Endothelial cell of umbilical vein (primary cell): ENCODE results near the gene ERI2. TPM values are rescaled to one million over a fixed set of nuclear protein-coding genes. Genes with fewer than 3 reads are reported as not detected.

Experiments used
- BruUV-seq: library from RNA; stranded (reverse); fragments of 400-500 nt; replicated peaks from 2 replicates; lab custom pipeline; 2021; lab: Mats Ljungman, UMichigan
- CTCF ChIA-PET: fragments of 300-600, 350-600 bp; sonication (Branson Sonifier 250); formaldehyde crosslinking; loops from one replicate; lab custom pipeline; 2021; ENCODE audit warnings: antibody characterized with exemption, inconsistent platforms; lab: Charles Lee
- POLR2A ChIA-PET: fragments of 300-600, 350-600 bp; sonication (Branson Sonifier 250); formaldehyde crosslinking; loops from one replicate; lab custom pipeline; 2021; ENCODE audit warnings: antibody characterized with exemption, inconsistent platforms; lab: Charles Lee
- DNase-seq: peaks from one replicate; pipeline ENCODE4 v3.0.0-alpha.2; 2011; ENCODE audit warnings: low read depth, low spot score
- FAIRE-seq: peaks from 2 replicates; lab custom pipeline; 2011; peaks lifted over from hg19 to GRCh38; lab: Jason Lieb, UNC
- H2AFZ ChIP-seq: 2 replicates; pipeline ENCODE4 v1.6.0; 2012; ENCODE audit warnings: low read depth, low read length, control low read depth, inconsistent platforms
- H3K27ac ChIP-seq: 2 replicates; pipeline ENCODE4 v1.5.1; 2011; ENCODE audit warnings: low read depth, mild to moderate bottlenecking, control low read depth, low read length, moderate library complexity; ENCODE audit not compliant: insufficient read depth
- H3K27me3 ChIP-seq, 2 experiments: 2 replicates each; pipeline versions ENCODE4 v1.6.0 to v1.6.1; 2011; ENCODE audit warnings: low read length in 2 of 2, mixed read lengths in 1 of 2; ENCODE audit not compliant: control insufficient read depth in 2 of 2, insufficient read depth in 2 of 2
- H3K36me3 ChIP-seq, 2 experiments: 2 replicates in 1 of 2; 3 replicates in 1 of 2; pipeline ENCODE4 v1.5.1; 2011; ENCODE audit warnings: low read length in 2 of 2, mild to moderate bottlenecking in 1 of 2, moderate library complexity in 1 of 2; ENCODE audit not compliant: control insufficient read depth in 2 of 2, insufficient read depth in 2 of 2; ENCODE audit errors: extremely low read depth in 1 of 2
- H3K4me1 ChIP-seq: 3 replicates; pipeline ENCODE4 v1.5.1; 2011; ENCODE audit warnings: mild to moderate bottlenecking, low read length; ENCODE audit not compliant: control insufficient read depth, insufficient read depth; ENCODE audit errors: extremely low read depth
- H3K4me2 ChIP-seq: 2 replicates; pipeline ENCODE4 v1.6.1; 2011; ENCODE audit warnings: low read length, control low read depth, mixed read lengths; ENCODE audit not compliant: insufficient read depth
- H3K4me3 ChIP-seq, 3 experiments: fragments of 200-600 bp in 1 of 3; sonication (generic), shearing (Covaris generic) in 1 of 3; replicated peaks in 1 of 3; 2 replicates each; pipeline ENCODE4 v1.5.1; 2011 to 2016; ENCODE audit warnings: control low read depth in 3 of 3, low read length in 3 of 3, mild to moderate bottlenecking in 2 of 3, inconsistent platforms in 1 of 3, low read depth in 1 of 3, moderate library complexity in 1 of 3; ENCODE audit not compliant: insufficient read depth in 1 of 3
- H3K79me2 ChIP-seq: 2 replicates; pipeline ENCODE4 v1.6.0; 2012; ENCODE audit warnings: low read length, inconsistent platforms; ENCODE audit not compliant: control insufficient read depth, insufficient read depth
- H3K9ac ChIP-seq: replicated peaks from 2 replicates; pipeline ENCODE3; 2011; ENCODE audit warnings: low read length, control low read depth; ENCODE audit not compliant: insufficient read depth; ENCODE audit errors: extremely low read depth
- H3K9me1 ChIP-seq: replicated peaks from 3 replicates; pipeline ENCODE4 v1.6.0; 2011; ENCODE audit warnings: mild to moderate bottlenecking, low read length; ENCODE audit not compliant: control insufficient read depth, insufficient read depth; ENCODE audit errors: extremely low read depth
- H3K9me3 ChIP-seq: replicated peaks from 2 replicates; pipeline ENCODE4 v1.5.1; 2012; ENCODE audit warnings: low read length, inconsistent platforms; ENCODE audit not compliant: control insufficient read depth, insufficient read depth
- H4K20me1 ChIP-seq: replicated peaks from 2 replicates; pipeline ENCODE3; 2011; ENCODE audit warnings: mild to moderate bottlenecking, low read length; ENCODE audit not compliant: control insufficient read depth, insufficient read depth; ENCODE audit errors: extremely low read depth
- CTCF ChIP-seq, 2 donors: IDR thresholded peaks; 1 replicate in 1 of 2; 2 replicates in 1 of 2; pipeline ENCODE4 v1.5.1; 2011; ENCODE audit warnings: low read length in 2 of 2, mild to moderate bottlenecking in 2 of 2, moderate library complexity in 2 of 2, control low read depth in 1 of 2, inconsistent platforms in 1 of 2, low read depth in 1 of 2; ENCODE audit not compliant: insufficient read depth in 1 of 2; ENCODE audit errors: extremely low read depth in 1 of 2
- EZH2 ChIP-seq: IDR thresholded peaks from 2 replicates; pipeline ENCODE4 v1.6.1; 2012; ENCODE audit warnings: borderline replicate concordance, low read depth, mild to moderate bottlenecking, moderate library complexity, low read length, inconsistent platforms; ENCODE audit not compliant: severe bottlenecking
- FOS ChIP-seq: IDR thresholded peaks from 2 replicates; pipeline ENCODE4 v1.6.1; 2011; ENCODE audit warnings: mild to moderate bottlenecking, low read length, moderate library complexity, borderline replicate concordance; ENCODE audit not compliant: insufficient read depth
- GATA2 ChIP-seq: IDR thresholded peaks from 2 replicates; pipeline ENCODE4 v1.7.0; 2011; ENCODE audit warnings: low read depth, mild to moderate bottlenecking, moderate library complexity, mixed read lengths, low read length; ENCODE audit not compliant: insufficient read length, insufficient read depth
- JUN ChIP-seq: IDR thresholded peaks from 2 replicates; pipeline ENCODE4 v1.6.1; 2011; ENCODE audit warnings: borderline replicate concordance, low read depth; ENCODE audit not compliant: insufficient read length, insufficient read depth
- MYC ChIP-seq: IDR thresholded peaks from one replicate; pipeline ENCODE4 v1.6.1; 2011; ENCODE audit warnings: mild to moderate bottlenecking, low read depth, low read length
- POLR2A ChIP-seq: IDR thresholded peaks from 2 replicates; pipeline ENCODE4 v1.6.1; 2012; ENCODE audit warnings: low read depth, mild to moderate bottlenecking, control low read depth, low read length
- POLR2AphosphoS5 ChIP-seq: IDR thresholded peaks from 2 replicates; pipeline ENCODE4 v1.6.1; 2012; ENCODE audit warnings: low read depth, mild to moderate bottlenecking, control low read depth, low read length, moderate library complexity; ENCODE audit not compliant: insufficient read depth
- dilution Hi-C: fragments of 300-500 bp; cut with MboI; formaldehyde crosslinking; loops from one replicate; pipeline ENCODE4 v1.15.0; 2019; ENCODE audit warnings: low sequenced_read_pairs; ENCODE audit not compliant: extremely low pct_ligation_motif_present
- intact Hi-C: fragments of 100-400 bp; cut with micrococcal nuclease; formaldehyde crosslinking; loops from one replicate; pipeline ENCODE4 v1.10.0; 2022
- polyA plus RNA-seq, 4 experiments: library from polyadenylated mRNA; depleted of rRNA in 3 of 4; stranded (reverse) in 3 of 4; unstranded in 1 of 4; fragments of >200 nt; gene quantifications; 2 replicates each; pipeline versions ENCODE4 v1.2.1 to v1.2.3, GENCODE V29; 2011 to 2012; ENCODE audit warnings: missing spikeins in 1 of 4
- total RNA-seq: library from RNA; stranded (reverse); gene quantifications from 2 replicates; pipeline ENCODE4 v1.2.3, GENCODE V29; 2021
- TF ChIP-seq, protein P1 (sequence below): IDR thresholded peaks from 2 replicates; pipeline ENCODE4 v1.6.1; 2011; ENCODE audit not compliant: insufficient read depth, insufficient read length

ERI2 gene
- total and polyA plus RNA-seq, 2 donors (not counting 3 experiments of a cell fraction or from before 2014, with no cell fraction given) = 6.6 to 8.9 TPM

- Histone ChIP-seq H3K4me3 (no peak overlapping the region), H3K9ac (no peak overlapping the region), H3K4me2 (no peak overlapping the region), H3K27ac (no peak overlapping the region), H3K27me3 (peaks cover 7 to 9% of the 10 kb centered on the region in 2 experiments), H3K36me3 (no peaks in the 10 kb centered on the region), H3K4me1 (no peaks in the 10 kb centered on the region), H4K20me1 (no peaks in the 10 kb centered on the region), H3K9me3 (no peaks in the 10 kb centered on the region), H3K79me2 (no peaks in the 10 kb centered on the region), H2AFZ (no peak overlapping the region), H3K9me1 (no peaks in the 10 kb centered on the region)
- DNase-seq (no peak), FAIRE-seq (no peak)
- intact Hi-C loops = no loop called here
- BruUV-seq = no TSS peak
- dilution Hi-C loops = no loop called here
- CTCF ChIA-PET = no interaction called here
- POLR2A ChIA-PET = no interaction called here
- TF ChIP-seq POLR2A = no peak
- TF ChIP-seq CTCF (IDR thresholded peaks at IDR 0.05; ENCODE audit: extremely low read depth in 1 of 2, insufficient read depth in 1 of 2, low read depth in 1 of 2, low read length in 2 of 2) = no peak
- no peak for TF ChIP-seq EZH2
- no peak for TF ChIP-seq JUN
- TF ChIP-seq, protein P1, sequence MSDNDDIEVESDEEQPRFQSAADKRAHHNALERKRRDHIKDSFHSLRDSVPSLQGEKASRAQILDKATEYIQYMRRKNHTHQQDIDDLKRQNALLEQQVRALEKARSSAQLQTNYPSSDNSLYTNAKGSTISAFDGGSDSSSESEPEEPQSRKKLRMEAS = no peak
- no peak for TF ChIP-seq POLR2AphosphoS5
- TF ChIP-seq GATA2 = no peak
- no peak for TF ChIP-seq FOS
- no peak for TF ChIP-seq MYC
These were observed 45.1 kb downstream of the ERI2 start for GRCh38 chr16:20761175-20761574.
